Uterus (tissue), 4 donors: ENCODE measurements around the gene RASA2. TPM values are rescaled to one million over a fixed set of nuclear protein-coding genes. Genes with fewer than 3 reads are reported as not detected.

Source experiments
- DNase-seq, 2 donors: peaks; one replicate each; pipeline ENCODE4 v3.0.0-alpha.2; 2019 to 2020
- H3K27ac ChIP-seq, 2 donors: fragments of 200-600 bp; sonication (generic); 1 replicate in 1 of 2; 2 replicates in 1 of 2; pipeline ENCODE4 v1.5.1; 2016 to 2018
- H3K27me3 ChIP-seq, 2 donors: fragments of 200-600 bp; sonication (generic); one replicate each; pipeline ENCODE4 v1.5.1; 2018 to 2019; ENCODE audit warnings: control low read depth in 1 of 2
- H3K36me3 ChIP-seq, 2 donors: fragments of 200-600 bp; sonication (generic); one replicate each; pipeline ENCODE4 v1.5.1; 2019; ENCODE audit warnings: control low read depth in 1 of 2
- H3K4me1 ChIP-seq, 2 donors: fragments of 200-600 bp; sonication (generic); one replicate each; pipeline ENCODE4 v1.5.1; 2018 to 2019; ENCODE audit warnings: control low read depth in 1 of 2
- H3K4me3 ChIP-seq, 2 donors: fragments of 200-600 bp; sonication (generic); 1 replicate in 1 of 2; 2 replicates in 1 of 2; pipeline ENCODE4 v1.5.1; 2018 to 2019; ENCODE audit warnings: mild to moderate bottlenecking in 1 of 2
- H3K9me3 ChIP-seq, 2 donors: fragments of 200-600 bp; sonication (generic); one replicate each; pipeline ENCODE4 v1.5.1; 2019; ENCODE audit warnings: control low read depth in 1 of 2
- POLR2A ChIP-seq, 2 donors: fragments of 450-650 bp; IDR thresholded peaks; one replicate each; pipeline ENCODE4 v1.6.1; 2016; ENCODE audit warnings: antibody characterized with exemption in 2 of 2, mild to moderate bottlenecking in 1 of 2, moderate library complexity in 1 of 2
- intact Hi-C: fragments of 100-400 bp; cut with DNase I; formaldehyde crosslinking; loops from one replicate; pipeline ENCODE4 v1.15.1; 2023; ENCODE audit warnings: low total_unique reads
- total RNA-seq, 4 donors: library from RNA; depleted of rRNA in 3 of 4; stranded (reverse); fragments of >200 nt in 3 of 4; gene quantifications; one replicate each; pipeline versions ENCODE4 v1.1.0 to v1.2.4, GENCODE V29; 2014 to 2023
- TF ChIP-seq, protein P1 (sequence below), 4 experiments: fragments of 200-600 bp in 2 of 4; fragments of 450-650 bp in 2 of 4; sonication (generic) in 2 of 4; IDR thresholded peaks; one replicate each; pipeline ENCODE4 v1.5.1; 2016 to 2019; ENCODE audit warnings: antibody characterized with exemption in 4 of 4, mild to moderate bottlenecking in 2 of 4, moderate library complexity in 1 of 4
- donor health status: DM: yes; HTN: yes; CAD: no.

RASA2 gene
- total RNA-seq, 4 donors from 2014 or later, result 11.3 to 49.4 (median 38.7) TPM

GRCh38 chr3:141452773-141453172 is 34.1 kb upstream of the RASA2 start:
- no peak overlapping the region for H3K4me3 ChIP-seq
- H3K4me1 ChIP-seq, result no peaks in the 10 kb centered on the region
- no peaks in the 10 kb centered on the region for H3K9me3 ChIP-seq
- H3K36me3 ChIP-seq, result no peaks in the 10 kb centered on the region
- H3K27me3 ChIP-seq, result no peaks in the 10 kb centered on the region
- DNase-seq, result no peak
- H3K27ac ChIP-seq, result peak overlapping the region in 1 of 2 donors; percentile 83
- intact Hi-C loops, result no loop called here
- TF ChIP-seq POLR2A (IDR thresholded peaks at IDR 0.05), result no peak
- TF ChIP-seq, protein P1, sequence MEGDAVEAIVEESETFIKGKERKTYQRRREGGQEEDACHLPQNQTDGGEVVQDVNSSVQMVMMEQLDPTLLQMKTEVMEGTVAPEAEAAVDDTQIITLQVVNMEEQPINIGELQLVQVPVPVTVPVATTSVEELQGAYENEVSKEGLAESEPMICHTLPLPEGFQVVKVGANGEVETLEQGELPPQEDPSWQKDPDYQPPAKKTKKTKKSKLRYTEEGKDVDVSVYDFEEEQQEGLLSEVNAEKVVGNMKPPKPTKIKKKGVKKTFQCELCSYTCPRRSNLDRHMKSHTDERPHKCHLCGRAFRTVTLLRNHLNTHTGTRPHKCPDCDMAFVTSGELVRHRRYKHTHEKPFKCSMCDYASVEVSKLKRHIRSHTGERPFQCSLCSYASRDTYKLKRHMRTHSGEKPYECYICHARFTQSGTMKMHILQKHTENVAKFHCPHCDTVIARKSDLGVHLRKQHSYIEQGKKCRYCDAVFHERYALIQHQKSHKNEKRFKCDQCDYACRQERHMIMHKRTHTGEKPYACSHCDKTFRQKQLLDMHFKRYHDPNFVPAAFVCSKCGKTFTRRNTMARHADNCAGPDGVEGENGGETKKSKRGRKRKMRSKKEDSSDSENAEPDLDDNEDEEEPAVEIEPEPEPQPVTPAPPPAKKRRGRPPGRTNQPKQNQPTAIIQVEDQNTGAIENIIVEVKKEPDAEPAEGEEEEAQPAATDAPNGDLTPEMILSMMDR (IDR thresholded peaks at IDR 0.05), result no peak

DNA sequence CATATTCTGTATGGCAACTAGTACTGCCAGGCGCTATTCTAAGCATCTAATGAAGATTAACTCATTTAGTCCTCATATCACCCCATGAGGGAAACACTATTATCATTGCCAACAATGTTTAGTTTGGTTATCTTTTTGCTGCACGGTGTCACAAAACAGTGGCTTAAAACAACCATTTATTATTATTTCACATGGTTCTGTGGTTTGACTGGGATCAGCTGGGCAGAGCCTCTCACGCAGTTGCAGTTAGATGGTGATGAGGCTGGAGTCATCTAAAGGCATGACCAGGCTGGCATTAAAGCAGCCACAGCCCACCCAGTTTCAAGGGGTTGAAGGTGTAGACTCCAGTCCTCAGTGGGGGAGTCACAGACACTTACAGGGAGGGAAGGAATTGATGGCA is 32.8 kb upstream of the RASA2 start:
- H3K4me3 ChIP-seq, result no peak overlapping the region
- TF ChIP-seq, protein P1 (IDR thresholded peaks at IDR 0.05), result no peak
- TF ChIP-seq POLR2A (IDR thresholded peaks at IDR 0.05), result no peak
- no peaks in the 10 kb centered on the region for H3K27me3 ChIP-seq
- intact Hi-C loops, result no loop called here
- DNase-seq, result no peak
- H3K4me1 ChIP-seq, result no peaks in the 10 kb centered on the region
- no peaks in the 10 kb centered on the region for H3K9me3 ChIP-seq
- no peak overlapping the region for H3K27ac ChIP-seq
- H3K36me3 ChIP-seq, result no peaks in the 10 kb centered on the region

- no peaks in the 10 kb centered on the region for H3K9me3 ChIP-seq
- H3K4me3 ChIP-seq, result no peak overlapping the region
- H3K4me1 ChIP-seq, result no peaks in the 10 kb centered on the region
- DNase-seq, result no peak
- no peaks in the 10 kb centered on the region for H3K36me3 ChIP-seq
- no peaks in the 10 kb centered on the region for H3K27me3 ChIP-seq
- TF ChIP-seq POLR2A (IDR thresholded peaks at IDR 0.05), result no peak
- TF ChIP-seq, protein P1 (IDR thresholded peaks at IDR 0.05), result peak; percentile 50 to 72 (median 70)
- no peak overlapping the region for H3K27ac ChIP-seq
- intact Hi-C loops, result loop anchor here (5.0 kb wide), 2 partner anchors 93 to 143 kb away; no protein-coding TSS in a partner anchor
Measured at GRCh38 chr3:141454906-141455602, 31.8 kb upstream of the RASA2 start.

DNA sequence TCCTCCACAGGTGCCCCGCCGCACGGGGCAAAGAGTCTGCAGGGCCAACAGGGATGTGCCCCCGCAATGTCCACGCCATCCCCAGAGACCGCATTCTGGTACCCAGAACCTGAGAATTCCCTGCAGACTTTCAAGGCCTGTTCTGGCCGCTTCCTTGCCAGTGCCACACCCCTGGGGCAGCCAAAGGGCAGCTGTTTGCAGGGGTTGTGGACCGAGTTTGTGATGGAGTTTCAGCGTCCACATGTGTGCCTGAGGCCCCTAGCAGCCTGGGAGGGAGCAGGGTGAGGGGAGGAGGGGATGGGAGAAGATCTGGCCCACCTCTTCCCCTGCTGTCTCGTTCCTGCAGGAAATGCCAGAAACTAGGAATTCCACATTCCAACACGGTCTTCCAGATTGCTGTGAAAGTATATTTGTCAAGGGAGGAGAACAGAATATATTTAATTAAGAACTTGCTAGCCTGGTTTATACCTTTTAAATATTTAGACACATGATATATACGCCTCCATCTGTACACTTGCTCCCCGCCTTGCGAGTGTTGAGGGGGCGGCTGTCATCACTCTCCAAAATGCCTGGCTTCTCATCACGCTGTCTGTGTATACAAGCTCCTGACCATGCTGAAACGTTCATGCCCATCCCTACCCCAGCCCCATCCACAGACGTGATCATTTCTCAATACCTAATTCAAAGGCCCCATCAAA is 31.1 kb upstream of the RASA2 start:
- no peak overlapping the region for H3K27ac ChIP-seq
- H3K9me3 ChIP-seq, result no peaks in the 10 kb centered on the region
- intact Hi-C loops, result loop anchor here (5.0 kb wide), 2 partner anchors 93 to 143 kb away; no protein-coding TSS in a partner anchor
- no peak overlapping the region for H3K4me3 ChIP-seq
- no peak for DNase-seq
- H3K36me3 ChIP-seq, result no peaks in the 10 kb centered on the region
- no peak for TF ChIP-seq POLR2A (IDR thresholded peaks at IDR 0.05)
- TF ChIP-seq, protein P1 (IDR thresholded peaks at IDR 0.05), result no peak
- H3K4me1 ChIP-seq, result no peaks in the 10 kb centered on the region
- H3K27me3 ChIP-seq, result no peaks in the 10 kb centered on the region

DNA sequence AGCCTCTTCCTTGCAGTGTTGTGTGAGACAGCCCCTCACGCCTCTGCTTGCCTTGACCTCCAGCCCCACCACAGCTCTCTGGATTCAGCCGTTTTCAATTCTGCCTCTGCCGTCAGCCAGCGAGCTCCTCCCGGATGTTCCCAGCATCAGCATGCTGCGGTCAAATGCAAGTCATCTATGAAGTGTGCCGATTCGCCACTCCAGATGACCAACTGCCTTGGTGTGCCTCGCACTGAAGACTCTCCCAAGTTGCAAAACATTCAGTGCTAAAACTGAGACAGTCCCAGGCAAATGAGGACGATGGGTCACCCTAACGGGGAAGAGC is 30.6 kb upstream of the RASA2 start:
- Histone ChIP-seq H3K4me3 (no peak overlapping the region), H3K4me1 (no peaks in the 10 kb centered on the region), H3K36me3 (no peaks in the 10 kb centered on the region), H3K27me3 (no peaks in the 10 kb centered on the region), H3K27ac (no peak overlapping the region), H3K9me3 (no peaks in the 10 kb centered on the region)
- intact Hi-C loops, result loop anchor here (5.0 kb wide), 2 partner anchors 94 to 144 kb away; no protein-coding TSS in a partner anchor
- no peak for TF ChIP-seq POLR2A (IDR thresholded peaks at IDR 0.05)
- TF ChIP-seq, protein P1 (IDR thresholded peaks at IDR 0.05), result no peak
- DNase-seq, result no peak
